ENCODE results near the gene ATP12A. TPM values are rescaled to one million over a fixed set of nuclear protein-coding genes. Genes with fewer than 3 reads are reported as not detected.

ATP12A gene
- 0.02 TPM in 1 of 5 replicates, not detected in the others for total RNA-seq (2022; extraction: Qiagen RNA extraction)

DNA sequence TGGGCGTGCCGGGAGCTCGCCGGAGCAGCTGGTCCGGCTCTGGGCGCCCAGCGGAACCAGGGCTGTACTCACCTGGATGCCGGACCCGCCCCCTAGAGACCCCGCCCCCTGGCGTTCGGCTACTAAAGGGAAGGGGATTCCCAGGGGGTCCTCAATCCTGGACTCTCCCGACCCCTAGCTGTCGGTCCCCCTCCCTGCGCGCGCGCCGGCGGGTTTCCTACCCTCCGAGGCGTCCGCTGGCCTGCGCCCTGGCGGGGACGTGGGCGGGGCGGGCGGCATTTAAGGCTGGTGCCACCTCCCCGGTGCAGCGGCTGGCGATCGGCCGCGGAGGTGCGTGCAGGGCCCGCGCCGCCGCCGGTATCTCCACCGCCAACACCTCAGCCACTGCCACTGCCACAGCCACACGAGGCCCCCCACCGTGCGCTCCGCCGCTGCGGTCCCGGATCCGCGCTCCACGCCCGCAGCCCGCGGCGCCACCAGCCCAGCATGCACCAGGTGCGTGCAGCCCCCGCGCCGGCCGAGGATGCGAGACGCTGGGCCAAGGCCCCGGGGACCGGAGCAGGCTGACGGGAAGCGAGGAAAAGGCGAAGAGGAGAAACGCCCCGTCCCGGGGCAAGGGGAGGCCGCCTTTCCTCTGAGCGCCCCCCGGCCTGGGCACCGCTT lies at the start of gene ATP12A:
Gene ATP12A (plus strand): TSS at position 151 of the 663 bp plus-strand sequence. CDS start 336 bp downstream, at position 487.

Other genes with a start within 250 kb of the ATP12A start
- 32.6 to 41.9 TPM (median 38.0 TPM) in 5 replicates for gene PARP4, start 167.6 kb upstream of the ATP12A start, total RNA-seq (2022; extraction: Qiagen RNA extraction)
- gene RNF17, start 83.8 kb downstream of the ATP12A start, total RNA-seq (2022; extraction: Qiagen RNA extraction) = not detected in 5 replicates